OCI-M2 (cell line): ENCODE results near the gene TMEM178B.
"Not testable (repeated sequence)": the region's sequence is repeated elsewhere in the genome, so short reads cannot be mapped to it uniquely, and the experiment has no call there.

Source experiments
- DNase-seq: peaks from one replicate; lab custom pipeline; 2025; ENCODE audit not compliant: unreplicated experiment; lab: John Stamatoyannopoulos, UW

TMEM178B gene

DNA sequence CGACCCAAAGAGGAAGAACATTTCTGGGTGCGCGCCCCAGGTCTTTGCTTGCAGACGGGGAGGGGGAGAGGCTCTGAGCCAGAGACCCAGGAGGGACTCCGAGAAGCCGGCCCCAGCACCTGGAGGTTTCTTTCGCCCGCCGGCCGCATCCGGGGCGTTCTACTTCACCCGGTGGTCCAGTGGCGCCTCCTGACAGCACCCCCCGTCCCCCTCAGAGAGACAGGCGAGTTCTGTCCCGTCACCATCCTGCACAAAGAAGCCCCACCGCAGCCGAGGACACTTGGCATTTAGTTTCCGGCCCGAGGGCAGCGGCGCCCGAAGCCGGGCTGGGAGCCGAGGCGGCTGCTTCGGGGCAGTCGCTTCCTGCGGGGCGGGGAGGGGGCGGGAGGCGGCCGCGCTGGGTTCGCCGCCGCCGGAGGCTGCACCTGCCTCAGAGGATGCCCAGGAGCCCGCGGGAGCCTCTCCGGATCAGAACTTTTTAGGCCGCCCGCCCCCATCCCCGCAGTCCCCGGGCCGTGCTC, at the start of gene TMEM178B:
Gene TMEM178B, plus strand, starts transcription at position 424 of the 521 bp plus-strand sequence.
- DNase-seq, result no peak

DNA sequence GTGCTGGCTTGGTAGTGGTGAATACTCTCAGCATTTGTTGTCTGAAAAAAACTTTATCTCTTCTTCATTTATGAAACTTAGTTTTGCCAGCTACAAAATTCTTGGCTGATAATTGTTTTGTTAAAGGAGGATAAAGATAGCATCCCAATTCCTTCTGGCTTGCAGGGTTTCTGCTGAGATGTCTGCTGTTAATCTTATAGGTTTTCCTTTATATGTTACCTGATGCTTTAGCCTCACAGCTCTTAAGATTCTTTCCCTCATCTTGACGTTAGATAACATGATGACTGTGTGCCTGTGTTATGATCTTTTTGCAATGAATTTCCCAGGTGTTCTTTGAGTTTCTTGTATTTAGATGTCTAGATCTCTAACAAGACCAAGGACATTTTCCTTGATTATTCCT, 49.2 kb upstream of the TMEM178B start:
- no peak for DNase-seq

DNA sequence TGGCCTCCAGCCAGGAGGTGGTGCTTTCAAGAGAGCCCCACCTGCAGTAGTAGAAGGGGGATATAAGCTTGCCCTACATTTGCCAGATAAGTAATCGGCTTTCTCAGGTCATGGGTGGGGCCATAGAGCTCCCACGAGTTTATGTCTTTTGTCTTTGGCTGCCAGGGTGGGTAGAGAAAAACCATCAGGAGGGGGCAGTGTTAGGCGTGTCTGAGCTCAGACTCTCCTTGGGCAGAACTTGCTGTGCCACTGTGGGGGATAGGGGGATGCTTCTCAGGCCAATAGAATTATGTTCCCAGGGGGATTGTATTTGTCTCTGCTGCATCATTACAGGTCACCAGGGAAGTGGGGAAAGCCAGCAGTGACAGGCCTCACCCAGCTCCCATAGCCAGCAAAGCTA, 46.8 kb upstream of the TMEM178B start:
- no peak for DNase-seq

DNA sequence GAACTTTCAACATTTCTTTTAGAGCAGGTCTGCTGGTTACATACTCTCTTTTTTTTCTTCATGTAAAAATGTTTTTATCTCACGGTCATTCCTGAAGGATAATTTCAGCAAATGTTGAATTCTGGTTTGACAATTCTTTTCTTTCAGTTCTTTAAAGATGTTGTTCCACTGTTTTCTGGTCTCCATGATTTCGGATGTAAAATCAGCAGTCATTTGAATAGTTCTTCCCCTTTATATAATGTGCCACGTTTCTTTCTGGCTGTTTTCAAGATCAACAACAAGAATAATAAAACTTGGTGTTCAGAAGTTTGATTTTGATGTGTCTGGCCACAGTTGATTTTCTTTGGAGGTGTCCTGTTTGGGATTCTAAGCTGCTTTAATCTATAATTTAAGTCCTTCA, 45.1 kb upstream of the TMEM178B start:
- no peak for DNase-seq

DNA sequence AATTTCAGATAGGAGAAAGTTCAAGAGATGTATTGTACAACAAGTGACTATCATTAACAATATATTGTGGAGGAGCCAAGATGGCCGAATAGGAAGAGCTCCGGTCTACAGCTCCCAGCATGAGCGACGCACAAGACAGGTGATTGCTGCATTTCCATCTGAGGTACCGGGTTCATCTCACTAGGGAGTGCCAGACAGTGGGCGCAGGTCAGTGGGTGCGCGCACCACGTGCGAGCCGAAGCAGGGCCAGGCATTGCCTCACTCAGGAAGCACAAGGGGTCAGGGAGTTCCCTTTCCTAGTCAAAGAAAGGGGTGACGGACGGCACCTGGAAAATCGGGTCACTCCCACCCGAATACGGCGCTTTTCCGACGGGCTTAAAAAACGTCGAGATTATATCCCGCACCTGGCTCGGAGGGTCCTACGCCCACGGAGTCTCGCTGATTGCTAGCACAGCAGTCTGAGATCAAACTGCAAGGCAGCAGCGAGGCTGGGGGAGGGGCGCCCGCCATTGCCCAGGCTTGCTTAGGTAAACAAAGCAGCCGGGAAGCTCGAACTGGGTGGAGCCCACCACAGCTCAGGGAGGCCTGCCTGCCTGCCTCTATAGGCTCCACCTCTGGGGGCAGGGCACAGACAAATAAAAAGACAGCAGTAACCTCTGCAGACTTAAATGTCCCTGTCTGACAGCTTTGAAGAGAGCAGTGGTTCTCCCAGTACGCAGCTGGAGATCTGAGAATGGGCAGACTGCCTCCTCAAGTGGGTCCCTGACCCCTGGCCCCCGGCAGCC, 41.1 kb upstream of the TMEM178B start:
- not testable (repeated sequence) for DNase-seq

DNA sequence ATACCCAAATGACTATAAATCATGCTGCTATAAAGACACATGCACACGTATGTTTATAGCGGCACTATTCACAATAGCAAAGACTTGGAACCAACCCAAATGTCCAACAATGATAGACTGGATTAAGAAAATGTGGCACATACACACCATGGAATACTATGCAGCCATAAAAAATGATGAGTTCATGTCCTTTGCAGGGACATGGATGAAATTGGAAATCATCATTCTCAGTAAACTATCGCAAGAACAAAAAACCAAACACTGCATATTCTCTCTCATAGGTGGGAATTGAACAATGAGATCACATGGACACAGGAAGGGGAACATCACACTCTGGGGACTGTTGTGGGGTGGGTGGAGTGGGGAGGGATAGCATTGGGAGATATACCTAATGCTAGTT, 35.8 kb upstream of the TMEM178B start:
- DNase-seq, result not testable (repeated sequence)

DNA sequence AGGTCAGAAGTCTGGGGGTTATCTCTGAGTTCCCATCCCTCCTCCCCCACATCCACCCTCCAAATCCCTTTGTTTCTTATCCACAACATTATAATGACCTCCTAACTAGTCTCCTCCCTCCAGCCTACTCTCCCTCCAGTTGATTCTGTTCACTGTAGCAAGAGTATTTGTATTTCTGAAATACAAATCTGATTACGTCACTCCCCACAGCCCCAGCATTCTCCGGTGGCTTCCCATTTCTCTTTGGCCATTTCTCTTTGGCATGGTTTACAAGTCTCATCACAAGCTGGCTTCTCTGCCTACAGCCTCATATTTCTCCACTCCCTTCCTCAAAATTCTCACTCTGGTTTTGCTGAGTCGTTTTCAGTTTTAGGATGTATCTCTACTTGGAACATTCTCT, 34.5 kb upstream of the TMEM178B start:
- no peak for DNase-seq

DNA sequence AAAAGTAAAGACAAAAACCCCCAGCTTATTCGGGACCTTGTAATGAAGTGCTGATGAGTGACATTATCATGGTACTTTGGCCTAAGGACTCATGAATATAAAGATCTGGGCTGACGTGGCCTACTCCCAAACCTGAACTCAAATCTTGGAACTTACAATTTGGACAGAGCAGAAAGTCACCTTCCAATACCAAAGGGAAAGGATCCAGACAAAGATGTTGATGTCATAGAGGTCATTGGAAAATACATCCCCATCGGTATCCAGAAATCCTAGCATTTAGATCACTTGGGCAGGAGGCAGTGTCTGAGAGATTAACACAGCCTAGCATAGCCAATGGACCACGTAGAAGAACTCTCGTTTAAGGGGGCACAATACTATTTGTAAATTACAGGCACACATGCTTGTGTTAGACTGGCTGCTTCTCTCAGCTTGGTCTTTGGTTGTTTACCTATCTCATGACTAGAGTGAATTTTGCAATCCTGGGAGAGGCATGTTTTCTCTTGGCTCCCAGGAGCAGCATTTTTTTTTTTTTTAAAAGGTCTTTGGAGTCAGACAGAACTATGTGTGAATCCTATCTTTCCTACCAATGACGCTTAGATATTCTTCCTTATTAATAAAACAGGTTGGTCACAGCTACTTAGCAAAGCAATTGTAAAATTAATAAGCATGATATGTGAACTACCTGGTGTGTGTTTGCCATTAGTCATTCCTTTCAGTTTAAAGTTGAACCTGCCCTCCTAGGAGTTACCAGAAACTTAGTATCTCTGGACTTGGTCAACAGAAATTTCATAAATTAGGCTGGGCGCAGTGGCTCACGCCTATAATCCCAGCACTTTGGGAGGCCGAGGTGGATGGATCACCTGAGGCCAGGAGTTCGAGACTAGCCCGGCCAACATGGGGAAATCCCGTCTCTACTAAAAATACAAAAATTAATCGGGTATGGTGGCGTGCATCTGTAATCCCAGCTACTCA, 31.4 kb upstream of the TMEM178B start:
- DNase-seq, result no peak

DNA sequence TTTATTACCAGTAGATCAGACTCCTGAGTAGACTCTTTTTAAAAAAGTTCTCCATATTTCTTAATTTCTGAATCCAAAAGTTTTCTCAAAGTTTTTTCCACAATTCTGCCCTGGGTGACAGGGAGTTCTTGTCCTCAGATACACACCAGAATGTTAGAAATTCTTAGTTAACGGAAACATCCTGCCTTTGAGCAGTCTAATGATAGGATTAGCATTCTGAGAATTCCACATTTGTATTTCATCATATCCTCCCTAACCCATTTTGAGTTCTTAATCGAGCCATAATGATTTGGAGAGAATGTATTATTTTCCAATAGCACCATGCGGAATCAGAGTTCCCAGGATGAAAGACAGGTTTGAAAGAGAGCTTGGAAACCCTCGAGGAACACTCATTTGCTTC, 30.2 kb upstream of the TMEM178B start:
- DNase-seq, result no peak

DNA sequence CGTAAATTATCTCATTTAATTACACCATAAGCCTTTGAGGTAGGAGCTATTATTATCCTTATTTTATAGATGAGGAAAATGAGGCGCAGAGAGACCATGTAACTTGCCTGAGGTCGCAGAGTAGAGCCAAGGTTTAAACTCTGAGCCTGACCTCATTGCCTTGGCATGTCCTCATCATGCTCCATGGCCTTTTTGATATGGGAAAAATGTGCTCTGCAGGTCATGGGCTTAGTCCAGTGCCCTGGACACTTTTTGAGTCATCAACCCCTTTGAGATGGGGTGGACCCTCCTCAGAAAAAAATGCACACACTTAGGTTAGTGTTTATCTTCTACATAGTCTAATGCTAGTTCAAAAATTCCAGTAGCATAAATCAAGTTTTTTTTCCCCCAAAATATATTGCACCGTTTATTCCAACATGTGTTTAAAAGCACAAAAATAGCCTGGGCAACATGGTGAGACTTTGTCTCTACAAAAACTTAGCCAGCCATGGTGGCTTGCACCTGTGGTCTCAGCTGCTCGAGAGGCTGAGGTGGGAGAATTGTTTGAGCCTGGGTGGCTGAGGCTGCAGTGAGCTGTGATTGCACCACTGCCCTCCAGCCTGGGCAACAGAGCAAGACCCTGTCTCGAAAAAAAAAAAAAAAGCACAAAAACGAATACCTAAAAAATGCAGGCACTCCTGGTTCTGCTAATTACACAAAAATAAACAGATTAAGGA, 28.6 kb upstream of the TMEM178B start:
- no peak for DNase-seq

DNA sequence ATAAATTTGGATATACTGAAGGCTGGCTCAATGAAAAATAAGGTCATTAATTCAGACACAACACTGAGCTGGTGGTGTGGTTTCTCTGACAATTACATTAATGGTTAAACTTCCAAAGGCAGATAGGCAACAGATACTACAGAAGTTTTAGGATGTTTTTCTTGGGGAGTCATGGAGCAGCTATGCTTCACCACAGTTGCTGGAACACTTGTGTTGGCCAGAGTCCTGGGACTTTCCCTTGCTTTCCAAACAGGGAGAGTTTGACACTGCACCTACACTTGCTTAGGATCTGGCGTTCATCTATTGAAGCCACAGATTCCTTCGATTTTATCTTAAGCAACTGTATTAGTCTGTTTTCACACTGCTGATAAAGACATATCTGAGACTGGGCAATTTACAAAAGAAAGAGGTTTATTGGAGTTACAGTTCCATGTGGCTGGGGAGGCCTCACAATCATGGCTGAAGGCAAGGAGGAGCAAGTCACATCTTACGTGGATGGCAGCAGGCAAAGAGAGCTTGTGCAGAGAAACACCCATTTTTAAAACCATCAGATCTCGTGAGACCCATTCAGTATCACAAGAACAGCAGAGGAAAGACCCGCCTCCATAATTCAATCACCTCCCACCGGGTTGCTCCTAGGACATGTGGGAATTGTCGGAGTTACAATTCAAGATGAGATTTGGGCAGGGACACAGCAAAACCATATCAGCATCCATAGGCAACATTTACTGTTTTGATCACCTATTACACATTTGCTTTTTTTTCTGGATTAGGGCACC, 27.8 kb upstream of the TMEM178B start:
- no peak for DNase-seq

DNA sequence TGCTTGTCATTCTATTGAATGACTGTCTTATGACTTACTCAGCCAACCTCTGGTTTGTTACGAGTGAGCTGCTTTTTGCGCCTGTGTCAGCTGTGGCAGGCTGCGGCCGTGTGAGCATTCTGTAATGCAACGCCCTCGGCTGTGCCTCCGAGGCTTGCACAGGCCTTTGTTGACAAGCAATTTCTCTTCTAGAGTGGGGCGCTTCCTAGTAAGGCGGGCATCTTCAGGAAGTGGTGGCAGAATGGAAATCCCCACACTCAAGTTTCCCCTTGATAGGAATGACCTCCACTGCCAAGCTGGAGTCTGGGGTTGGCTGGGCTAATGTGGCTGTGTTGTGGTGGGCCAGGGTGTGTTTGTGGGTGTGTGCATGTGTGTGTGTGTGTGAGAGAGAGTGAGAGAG, 20.2 kb upstream of the TMEM178B start:
- no peak for DNase-seq

DNA sequence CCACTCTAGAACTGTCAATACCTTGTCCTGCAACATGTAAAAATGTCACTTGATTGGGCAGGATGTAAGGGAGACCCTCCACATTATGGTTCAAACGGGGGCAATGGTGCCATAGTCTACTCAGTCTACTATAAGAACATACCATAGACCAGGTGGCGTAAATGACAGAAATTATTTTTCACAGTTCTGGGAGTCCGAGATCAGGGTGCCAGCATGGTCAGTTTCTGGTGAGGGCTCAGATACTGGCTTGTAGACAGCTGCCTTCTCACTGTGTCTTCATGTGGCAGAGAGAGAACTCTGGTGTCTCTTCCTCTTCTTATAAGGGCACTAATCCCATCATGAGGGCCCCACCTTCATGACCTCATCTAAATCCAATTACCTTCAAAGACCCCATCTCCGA, 18.7 kb upstream of the TMEM178B start:
- no peak for DNase-seq

DNA sequence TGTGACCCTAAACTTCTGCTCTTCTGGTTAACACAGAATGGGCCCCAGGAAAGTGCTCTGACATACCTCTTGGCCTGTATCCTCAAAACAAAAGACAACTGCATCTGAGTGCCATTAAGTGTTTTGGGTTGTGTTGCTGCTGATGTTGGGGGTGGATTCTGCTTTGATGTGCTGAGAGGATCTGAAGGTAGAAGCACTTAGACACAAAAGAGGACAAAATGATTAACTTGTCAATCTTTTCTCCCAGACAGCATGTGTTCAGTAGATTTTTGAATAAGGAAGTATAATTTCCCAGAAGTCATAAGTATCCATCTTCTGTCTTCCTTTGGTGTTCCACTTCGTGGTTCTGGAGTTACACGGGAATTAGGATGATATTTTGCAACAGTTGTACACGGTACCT, 16.1 kb upstream of the TMEM178B start:
- DNase-seq, result no peak

DNA sequence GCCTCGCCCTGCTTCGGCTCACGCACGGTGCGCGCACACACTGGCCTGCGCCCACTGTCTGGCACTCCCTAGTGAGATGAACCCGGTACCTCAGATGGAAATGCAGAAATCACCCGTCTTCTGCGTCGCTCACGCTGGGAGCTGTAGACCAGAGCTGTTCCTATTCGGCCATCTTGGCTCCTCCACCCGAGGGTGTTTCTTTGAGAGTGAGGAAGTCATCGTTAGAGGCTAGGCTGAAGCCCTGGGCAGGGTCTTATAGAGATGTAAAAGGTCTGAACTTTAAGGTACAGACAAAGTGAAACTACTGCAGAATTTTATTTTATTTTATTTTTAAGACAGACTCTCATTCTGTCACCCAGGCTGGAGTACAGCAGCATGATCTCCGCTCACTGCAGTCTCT, 6.0 kb upstream of the TMEM178B start:
- not testable (repeated sequence) for DNase-seq

DNA sequence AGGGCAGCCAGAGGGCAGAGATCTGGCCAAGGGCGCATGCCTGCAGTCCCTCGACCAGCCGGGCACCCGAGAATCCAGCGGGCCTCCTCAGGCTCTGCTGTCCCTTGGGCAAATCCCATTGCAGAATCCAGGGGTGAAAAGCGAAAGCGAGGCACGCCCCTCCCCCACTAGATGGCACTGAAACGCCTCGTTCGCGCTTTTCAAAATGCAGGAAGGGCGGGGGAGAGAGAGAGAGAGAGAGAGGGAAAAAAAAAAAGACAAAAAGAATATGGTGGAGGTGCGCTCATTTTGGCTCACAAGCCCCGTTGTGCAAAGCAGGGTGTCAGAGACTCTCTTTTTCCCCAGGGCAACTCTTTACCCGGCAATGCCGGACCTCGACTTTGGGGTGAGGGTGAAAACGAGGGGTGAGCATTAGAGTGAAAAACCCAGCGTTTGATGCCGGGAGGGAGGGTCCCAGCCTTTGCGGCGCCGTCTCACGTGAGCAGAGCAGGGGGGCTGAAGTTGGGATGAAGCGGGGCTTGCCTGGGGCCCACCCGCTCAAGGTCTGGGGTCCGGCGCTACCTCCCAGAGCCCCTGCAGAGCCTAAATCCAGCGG, 2.5 kb upstream of the TMEM178B start:
- no peak for DNase-seq

DNA sequence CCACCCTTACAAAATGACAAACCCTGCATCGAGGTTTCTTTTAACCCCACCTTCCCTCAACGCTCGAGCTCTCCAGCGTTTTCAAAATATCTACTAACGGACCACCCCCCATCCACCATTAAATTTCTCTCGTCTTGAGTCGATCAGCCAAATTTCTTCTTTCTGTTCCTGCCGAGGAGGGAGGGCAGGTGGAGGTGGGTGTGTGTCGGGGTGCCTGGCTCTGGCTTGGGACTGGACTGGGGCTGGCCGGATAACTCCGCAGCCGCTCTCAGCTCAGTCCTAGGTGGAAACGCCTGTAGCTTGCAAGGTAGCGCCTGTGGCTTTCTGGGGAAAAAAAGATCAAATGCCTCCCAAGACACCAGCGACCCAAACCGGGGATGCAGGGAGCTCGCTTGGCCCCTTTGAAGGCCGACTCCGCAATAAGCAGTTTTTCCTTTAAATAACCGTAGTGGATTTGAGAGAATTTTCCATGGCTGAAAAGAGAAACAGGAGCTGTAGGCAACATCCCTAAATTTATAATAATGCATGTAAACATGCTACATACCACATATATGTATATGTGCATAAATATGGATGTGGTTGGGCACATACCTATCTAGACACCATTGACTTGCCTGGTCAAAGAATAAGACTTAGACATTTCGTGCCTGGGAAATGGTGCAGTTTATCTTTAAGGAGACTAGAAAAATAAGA, 1.9 kb upstream of the TMEM178B start:
- DNase-seq, result no peak

DNA sequence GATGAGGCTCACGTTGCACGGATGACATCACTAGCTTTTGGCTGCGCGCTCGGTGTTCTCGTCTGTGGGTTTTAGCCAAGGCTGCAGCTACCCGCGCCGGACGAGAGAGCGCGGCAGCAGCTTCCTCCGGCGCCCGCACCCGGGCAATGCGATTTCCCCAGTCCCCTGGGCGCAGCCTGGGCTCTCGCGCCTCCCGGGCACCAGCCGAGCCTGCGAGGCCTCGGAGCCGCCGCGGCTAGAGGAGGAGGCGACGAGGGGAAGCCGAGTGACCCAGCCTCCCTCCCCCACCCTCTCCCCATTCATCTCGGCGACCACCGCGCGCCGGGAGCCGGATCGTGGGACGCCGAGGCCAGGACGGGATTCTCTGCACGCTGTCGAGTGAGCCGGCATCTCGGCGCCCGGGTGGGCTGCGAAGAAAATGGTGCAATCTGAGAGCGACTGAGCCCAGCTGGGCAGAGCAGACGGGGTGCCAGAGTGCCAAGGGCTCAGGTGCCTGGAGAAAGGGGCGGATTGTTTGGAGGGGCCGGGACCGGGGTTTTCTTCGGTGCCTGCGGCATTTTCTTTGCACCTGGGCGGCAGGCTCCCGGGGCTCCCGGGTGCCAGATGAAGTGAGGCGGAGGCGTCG, 1.2 kb upstream of the TMEM178B start:
- no peak for DNase-seq

DNA sequence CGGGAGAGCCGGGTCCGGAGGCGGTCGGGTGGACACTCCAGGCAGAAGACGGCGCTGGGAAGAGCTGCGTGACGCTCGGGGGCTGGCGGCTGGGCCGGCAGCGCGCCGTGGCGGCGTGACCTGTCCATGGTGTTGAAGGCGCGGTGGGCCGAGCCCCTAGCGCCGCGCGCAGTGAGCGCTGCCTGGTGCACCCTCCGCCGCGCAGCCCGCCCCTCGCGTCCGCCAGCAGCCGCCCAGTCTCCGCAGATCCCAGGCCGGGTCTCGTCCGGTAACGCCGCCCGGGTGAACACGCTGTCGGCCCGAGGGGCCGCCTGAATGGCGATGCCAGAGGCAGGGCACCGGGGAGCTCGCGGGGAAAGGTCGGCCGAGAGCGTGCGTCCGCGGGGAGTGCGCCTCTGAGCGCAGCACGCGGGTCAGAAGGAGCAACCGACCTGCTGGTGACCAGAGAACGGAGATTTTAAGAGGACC, 657 bp upstream of the TMEM178B start:
- DNase-seq, result no peak
